ENCODE measurements around the gene SDCCAG8.

Gene SDCCAG8

DNA sequence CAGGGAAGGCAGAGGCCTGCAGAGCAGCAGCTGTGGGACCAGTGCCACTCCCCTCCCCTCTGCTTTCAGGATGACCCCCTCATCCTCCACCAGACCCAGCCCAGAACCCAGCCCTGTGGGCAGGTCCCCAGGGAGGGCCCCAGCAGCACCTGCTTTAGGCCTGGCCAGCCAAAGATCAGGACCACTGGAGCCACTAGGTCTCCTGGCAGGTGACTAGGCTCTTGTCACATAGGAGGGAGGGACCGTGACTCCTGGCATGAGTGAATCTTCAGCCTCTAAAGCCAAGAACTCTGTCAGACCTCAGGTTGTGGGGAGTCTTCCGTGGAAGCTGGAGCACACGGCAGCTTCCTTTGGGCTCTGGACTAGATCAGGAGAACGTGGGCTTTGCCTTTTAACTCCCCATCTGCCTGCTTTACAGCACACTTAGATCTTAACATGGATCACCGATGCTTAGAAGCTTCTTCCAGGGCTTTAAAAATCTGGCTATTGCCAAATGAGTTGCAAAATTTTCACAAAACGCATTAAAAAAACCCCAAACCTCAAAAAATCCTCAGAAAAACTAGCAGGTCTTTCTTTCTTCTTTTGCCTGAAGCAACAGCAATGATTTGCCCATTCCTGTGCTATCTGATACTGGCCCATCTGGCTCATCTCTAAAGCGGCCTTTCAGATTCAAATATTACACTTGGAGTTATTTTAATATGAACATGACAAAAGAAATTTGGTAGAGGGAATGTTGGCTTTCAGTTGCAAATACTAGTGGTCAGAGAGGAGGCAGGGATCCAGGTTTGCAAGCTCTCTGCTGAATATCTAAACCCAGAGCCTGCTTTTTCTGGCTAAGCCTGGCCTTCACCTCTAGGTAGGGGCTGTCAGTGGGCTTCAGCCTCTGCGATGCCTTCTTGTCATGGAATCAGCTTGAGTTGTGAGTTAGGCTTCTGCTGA lies 235.2 kb downstream of the SDCCAG8 start:
- H4K20me1 ChIP-seq (ENCODE audit: insufficient read depth) = no peaks in the 10 kb centered on the region
- H3K36me3 ChIP-seq (ENCODE audit: insufficient read depth) = no peaks in the 10 kb centered on the region
- H3K9ac ChIP-seq = no peak overlapping the region
- no peak overlapping the region for H3K4me2 ChIP-seq
- H3K79me2 ChIP-seq (ENCODE audit: insufficient read depth, low read depth) = no peaks in the 10 kb centered on the region
- no peak overlapping the region for H3K27ac ChIP-seq
- H3K27me3 ChIP-seq (ENCODE audit: insufficient read depth, low read depth) = no peaks in the 10 kb centered on the region
- H3K4me3 ChIP-seq (IDR thresholded peaks at IDR 0.05; ENCODE audit: insufficient read depth, low read depth, low read length) = no peak overlapping the region
- H2AFZ ChIP-seq (ENCODE audit: low read depth) = no peak overlapping the region
- H3K4me1 ChIP-seq (ENCODE audit: low read depth, poor library complexity, severe bottlenecking) = no peaks in the 10 kb centered on the region
- TF ChIP-seq, protein P1, sequence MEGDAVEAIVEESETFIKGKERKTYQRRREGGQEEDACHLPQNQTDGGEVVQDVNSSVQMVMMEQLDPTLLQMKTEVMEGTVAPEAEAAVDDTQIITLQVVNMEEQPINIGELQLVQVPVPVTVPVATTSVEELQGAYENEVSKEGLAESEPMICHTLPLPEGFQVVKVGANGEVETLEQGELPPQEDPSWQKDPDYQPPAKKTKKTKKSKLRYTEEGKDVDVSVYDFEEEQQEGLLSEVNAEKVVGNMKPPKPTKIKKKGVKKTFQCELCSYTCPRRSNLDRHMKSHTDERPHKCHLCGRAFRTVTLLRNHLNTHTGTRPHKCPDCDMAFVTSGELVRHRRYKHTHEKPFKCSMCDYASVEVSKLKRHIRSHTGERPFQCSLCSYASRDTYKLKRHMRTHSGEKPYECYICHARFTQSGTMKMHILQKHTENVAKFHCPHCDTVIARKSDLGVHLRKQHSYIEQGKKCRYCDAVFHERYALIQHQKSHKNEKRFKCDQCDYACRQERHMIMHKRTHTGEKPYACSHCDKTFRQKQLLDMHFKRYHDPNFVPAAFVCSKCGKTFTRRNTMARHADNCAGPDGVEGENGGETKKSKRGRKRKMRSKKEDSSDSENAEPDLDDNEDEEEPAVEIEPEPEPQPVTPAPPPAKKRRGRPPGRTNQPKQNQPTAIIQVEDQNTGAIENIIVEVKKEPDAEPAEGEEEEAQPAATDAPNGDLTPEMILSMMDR (conservative IDR thresholded peaks at IDR 0.05; ENCODE audit: low read depth, low read length) = no peak

DNA sequence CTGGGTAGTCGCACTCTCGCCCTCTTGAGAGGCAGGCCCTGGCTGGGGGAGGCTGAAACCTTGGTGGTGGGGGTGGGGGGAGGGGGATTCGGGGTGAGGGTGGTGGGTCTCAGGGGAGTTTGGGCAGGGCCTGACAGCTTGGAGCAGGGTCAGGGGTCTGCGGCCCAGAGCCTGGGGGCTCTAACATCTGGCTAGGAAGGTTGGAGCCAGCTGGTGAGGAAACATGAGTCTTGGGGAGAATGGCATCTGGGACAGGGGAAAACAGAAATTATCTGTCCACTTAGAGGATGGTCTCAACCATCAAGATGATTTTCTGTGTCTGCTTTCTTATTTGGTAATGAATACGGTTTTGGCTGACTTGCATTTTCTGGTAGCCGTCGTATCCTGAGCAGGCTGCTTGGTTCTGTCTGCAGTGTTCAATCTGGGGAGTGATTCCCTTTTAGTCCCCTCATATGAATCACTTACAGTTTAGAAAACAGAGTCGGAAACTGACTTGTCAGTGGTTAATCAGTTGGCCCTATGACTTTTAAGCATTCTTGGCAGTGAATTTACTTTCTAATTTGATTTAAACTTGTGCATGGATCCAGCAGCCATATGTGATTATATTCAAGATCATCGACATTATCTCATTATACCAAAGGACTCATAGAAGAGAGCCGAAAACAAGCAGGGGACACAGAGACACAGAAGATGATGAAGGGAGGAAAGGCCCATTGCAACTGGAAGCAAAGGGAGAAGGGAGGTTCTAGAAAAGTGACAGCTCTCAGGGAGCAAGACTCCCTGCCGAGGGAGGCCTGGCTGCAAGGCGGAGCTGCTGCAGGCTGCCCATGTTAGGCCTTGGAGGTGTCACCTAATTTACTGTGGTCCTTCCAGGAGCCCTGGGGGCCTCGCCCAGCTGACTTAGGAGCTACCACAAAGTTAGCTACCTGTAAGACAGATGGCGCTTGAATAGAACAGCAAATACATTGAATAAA lies 237.6 kb downstream of the SDCCAG8 start:
- no peaks in the 10 kb centered on the region for H4K20me1 ChIP-seq (ENCODE audit: insufficient read depth)
- no peaks in the 10 kb centered on the region for H3K27me3 ChIP-seq (ENCODE audit: insufficient read depth, low read depth)
- no peaks in the 10 kb centered on the region for H3K36me3 ChIP-seq (ENCODE audit: insufficient read depth)
- H2AFZ ChIP-seq (ENCODE audit: low read depth) = no peak overlapping the region
- H3K4me2 ChIP-seq = no peak overlapping the region
- no peaks in the 10 kb centered on the region for H3K4me1 ChIP-seq (ENCODE audit: low read depth, poor library complexity, severe bottlenecking)
- H3K79me2 ChIP-seq (ENCODE audit: insufficient read depth, low read depth) = no peaks in the 10 kb centered on the region
- TF ChIP-seq, protein P1 (conservative IDR thresholded peaks at IDR 0.05; ENCODE audit: low read depth, low read length) = no peak
- H3K4me3 ChIP-seq (IDR thresholded peaks at IDR 0.05; ENCODE audit: insufficient read depth, low read depth, low read length) = no peak overlapping the region
- H3K9ac ChIP-seq = no peak overlapping the region
- no peak overlapping the region for H3K27ac ChIP-seq

DNA sequence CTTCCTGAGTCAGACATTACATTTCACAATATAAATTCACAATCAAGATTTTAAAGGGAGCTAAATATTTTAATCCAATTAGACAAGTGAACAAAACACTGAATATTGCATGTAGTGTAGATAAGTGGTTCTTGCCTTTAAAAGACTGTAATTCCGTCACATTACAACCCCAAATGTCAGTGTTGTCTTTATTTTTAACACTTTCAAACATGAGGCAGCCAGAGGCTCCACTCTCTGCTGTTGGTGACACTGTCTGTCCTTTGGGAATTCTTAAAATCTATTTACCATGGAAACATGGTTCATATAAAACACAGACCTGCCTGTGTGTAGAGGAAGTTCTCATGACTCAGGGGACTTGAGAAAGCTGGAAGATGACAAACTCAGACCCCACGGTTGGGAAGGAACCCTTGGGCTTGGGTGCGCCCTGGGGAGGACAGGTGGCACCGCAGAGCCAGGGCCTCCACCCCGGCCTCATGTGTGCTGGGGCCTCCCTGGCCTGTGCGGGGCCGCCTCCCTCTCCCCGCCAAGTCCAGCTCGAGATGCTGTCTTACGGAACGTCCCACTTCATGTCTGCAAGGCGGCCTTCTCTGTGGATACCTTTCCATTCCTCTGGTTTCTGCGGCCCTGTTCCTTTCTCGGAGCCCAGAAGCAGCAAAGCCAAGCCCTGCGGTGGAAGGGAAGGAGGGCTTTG lies 239.0 kb downstream of the SDCCAG8 start:
- no peak overlapping the region for H3K4me3 ChIP-seq (IDR thresholded peaks at IDR 0.05; ENCODE audit: insufficient read depth, low read depth, low read length)
- no peak overlapping the region for H2AFZ ChIP-seq (ENCODE audit: low read depth)
- no peaks in the 10 kb centered on the region for H4K20me1 ChIP-seq (ENCODE audit: insufficient read depth)
- no peak overlapping the region for H3K27ac ChIP-seq
- TF ChIP-seq, protein P1 (conservative IDR thresholded peaks at IDR 0.05; ENCODE audit: low read depth, low read length) = no peak
- no peaks in the 10 kb centered on the region for H3K36me3 ChIP-seq (ENCODE audit: insufficient read depth)
- H3K4me2 ChIP-seq = no peak overlapping the region
- no peaks in the 10 kb centered on the region for H3K4me1 ChIP-seq (ENCODE audit: low read depth, poor library complexity, severe bottlenecking)
- H3K27me3 ChIP-seq (ENCODE audit: insufficient read depth, low read depth) = no peaks in the 10 kb centered on the region
- no peaks in the 10 kb centered on the region for H3K79me2 ChIP-seq (ENCODE audit: insufficient read depth, low read depth)
- H3K9ac ChIP-seq = no peak overlapping the region

Measured in KMS-11 (cell line).